IPS-20b (cell line): ENCODE measurements around the gene RNF144A.

Experiments used
- H3K27ac ChIP-seq: one replicate; pipeline ENCODE4 v1.5.1; 2013; ENCODE audit warnings: low read length
- H3K27me3 ChIP-seq: 2 replicates; pipeline ENCODE4 v1.6.1; 2013; ENCODE audit warnings: mild to moderate bottlenecking, low read length, inconsistent platforms; ENCODE audit not compliant: insufficient read depth
- H3K36me3 ChIP-seq: 2 replicates; pipeline ENCODE4 v1.6.1; 2013; ENCODE audit warnings: low read depth, mild to moderate bottlenecking, inconsistent platforms, low read length, moderate library complexity; ENCODE audit not compliant: insufficient read depth
- H3K4me1 ChIP-seq: 2 replicates; pipeline ENCODE4 v1.6.1; 2013; ENCODE audit warnings: mild to moderate bottlenecking, control low read depth, inconsistent platforms, low read length, moderate library complexity; ENCODE audit not compliant: insufficient read depth
- H3K4me3 ChIP-seq: 2 replicates; pipeline ENCODE4 v1.5.1; 2013; ENCODE audit warnings: mild to moderate bottlenecking, low read length, inconsistent platforms
- H3K9ac ChIP-seq: 2 replicates; pipeline ENCODE4 v1.6.1; 2013; ENCODE audit warnings: low read depth, mild to moderate bottlenecking, inconsistent platforms, low read length, moderate library complexity
- H3K9me3 ChIP-seq: 2 replicates; pipeline ENCODE4 v1.6.1; 2013; ENCODE audit warnings: mild to moderate bottlenecking, low read depth, low read length, inconsistent platforms; ENCODE audit not compliant: insufficient read depth

RNF144A gene

DNA sequence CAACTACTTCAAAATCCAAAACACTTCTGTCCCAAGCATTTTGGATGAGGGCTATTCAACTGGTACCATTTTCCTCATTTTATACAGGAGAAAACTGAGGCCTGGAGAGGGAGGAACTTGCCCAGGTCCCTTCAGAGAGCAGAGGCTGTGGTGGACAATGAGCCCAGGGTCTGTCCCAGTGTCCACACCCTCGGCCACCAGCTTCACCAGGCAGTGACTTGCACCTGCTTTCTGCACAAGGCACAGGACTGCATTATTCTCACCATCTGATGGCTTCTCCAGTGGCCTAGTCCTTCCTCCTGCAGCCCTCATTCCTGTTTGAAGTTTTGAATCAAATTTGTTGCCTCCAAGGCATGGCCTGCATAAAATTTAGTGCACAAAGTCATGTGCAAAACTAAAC, 53.3 kb downstream of the RNF144A start:
- H3K4me3 ChIP-seq, result no peak overlapping the region
- H3K36me3 ChIP-seq, result 0 out of 2 replicates have a peak, but pooled peaks cover 4% of the 10 kb centered on the region
- H3K9me3 ChIP-seq, result no peaks in the 10 kb centered on the region
- H3K9ac ChIP-seq, result no peak overlapping the region
- H3K4me1 ChIP-seq, result no peaks in the 10 kb centered on the region
- H3K27me3 ChIP-seq, result no peaks in the 10 kb centered on the region
- H3K27ac ChIP-seq, result no peak overlapping the region

DNA sequence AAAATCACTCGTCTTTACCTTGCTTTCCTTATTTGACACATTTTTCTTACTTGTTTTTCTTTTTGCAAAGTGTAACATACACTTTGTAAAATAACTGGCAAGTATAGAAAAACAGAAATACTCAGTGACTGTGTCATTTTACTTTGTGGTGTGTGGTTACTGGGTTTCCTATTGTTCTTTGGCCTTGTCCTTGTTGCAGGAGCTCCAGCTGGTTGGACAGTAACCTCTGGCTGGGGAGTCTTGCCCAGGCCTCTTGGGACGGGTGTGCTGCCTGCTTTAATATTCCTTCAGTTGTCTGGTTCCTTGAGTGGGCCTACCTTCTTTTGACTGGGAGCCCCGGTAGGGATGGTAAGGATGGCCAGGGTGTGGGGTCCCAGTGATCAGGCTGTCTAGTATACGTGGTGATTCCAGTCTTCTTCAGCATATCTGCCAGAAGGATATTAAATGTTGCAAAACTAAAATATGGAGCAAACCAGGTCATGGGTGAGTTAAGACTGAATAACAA, 53.8 kb downstream of the RNF144A start:
- no peak overlapping the region for H3K4me3 ChIP-seq

DNA sequence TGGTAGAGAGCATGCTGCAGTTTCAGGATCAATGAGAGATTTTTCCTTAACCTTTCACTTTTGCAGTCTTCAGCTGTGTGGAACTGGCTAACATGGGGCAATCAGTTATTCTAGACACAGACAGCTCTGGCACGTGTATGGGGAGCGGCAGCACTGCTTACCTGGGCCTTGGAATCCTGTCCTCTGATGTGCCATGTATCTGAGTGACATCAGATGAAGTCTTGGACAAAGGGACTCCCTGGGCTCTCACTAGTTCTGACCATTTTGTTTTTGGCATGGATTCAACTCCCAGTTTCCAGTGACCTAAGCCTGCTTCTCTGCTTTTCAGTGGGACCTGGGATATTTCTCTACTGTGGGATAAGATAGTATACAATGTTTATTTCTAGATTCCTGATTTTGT, 54.3 kb downstream of the RNF144A start:
- Histone ChIP-seq H3K9ac (no peak overlapping the region), H3K4me3 (no peak overlapping the region), H3K27me3 (no peaks in the 10 kb centered on the region), H3K4me1 (no peaks in the 10 kb centered on the region), H3K27ac (no peak overlapping the region), H3K36me3 (0 out of 2 replicates have a peak, but pooled peaks cover 4% of the 10 kb centered on the region), H3K9me3 (no peaks in the 10 kb centered on the region)

More for the DNA sequence above, 53.8 kb downstream of the RNF144A start:
- Histone ChIP-seq H3K27ac (no peak overlapping the region), H3K27me3 (no peaks in the 10 kb centered on the region), H3K4me1 (no peaks in the 10 kb centered on the region), H3K36me3 (0 out of 2 replicates have a peak, but pooled peaks cover 4% of the 10 kb centered on the region), H3K9me3 (no peaks in the 10 kb centered on the region), H3K9ac (no peak overlapping the region)

DNA sequence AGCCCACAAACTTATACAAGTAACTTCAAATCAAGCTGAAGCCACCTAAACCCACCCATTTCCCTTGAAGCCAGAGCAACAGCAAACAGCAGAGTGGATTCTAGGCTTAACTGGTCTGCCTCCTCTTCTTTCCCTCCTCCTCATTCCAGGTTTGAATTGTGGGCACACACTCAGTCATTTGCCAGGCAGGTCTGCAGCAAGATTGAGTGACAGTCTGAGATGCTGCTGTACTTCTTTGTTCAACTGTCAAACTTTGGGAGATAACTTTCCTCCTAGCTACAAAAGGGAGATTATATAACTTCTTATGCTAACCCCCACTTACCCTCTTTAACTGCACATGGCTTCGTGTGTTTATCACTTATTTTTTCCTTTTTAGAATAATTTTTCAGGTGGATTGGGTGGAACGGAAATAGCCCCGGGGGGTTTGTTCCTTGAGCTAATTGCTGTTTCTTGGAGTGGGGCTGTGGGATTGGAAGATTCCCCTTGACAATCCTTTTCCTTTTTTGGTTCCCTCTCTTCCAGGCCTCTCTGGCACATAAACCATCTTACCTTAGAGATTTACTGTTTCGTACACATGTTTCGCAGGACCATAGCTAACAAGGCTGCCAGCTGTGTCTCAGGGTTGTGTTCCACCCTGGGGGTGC, 55.0 kb downstream of the RNF144A start:
- H3K9me3 ChIP-seq, result no peaks in the 10 kb centered on the region
- H3K4me1 ChIP-seq, result no peaks in the 10 kb centered on the region
- H3K9ac ChIP-seq, result no peak overlapping the region
- no peak overlapping the region for H3K27ac ChIP-seq
- no peak overlapping the region for H3K4me3 ChIP-seq
- 0 out of 2 replicates have a peak, but pooled peaks cover 4% of the 10 kb centered on the region for H3K36me3 ChIP-seq
- H3K27me3 ChIP-seq, result no peaks in the 10 kb centered on the region

DNA sequence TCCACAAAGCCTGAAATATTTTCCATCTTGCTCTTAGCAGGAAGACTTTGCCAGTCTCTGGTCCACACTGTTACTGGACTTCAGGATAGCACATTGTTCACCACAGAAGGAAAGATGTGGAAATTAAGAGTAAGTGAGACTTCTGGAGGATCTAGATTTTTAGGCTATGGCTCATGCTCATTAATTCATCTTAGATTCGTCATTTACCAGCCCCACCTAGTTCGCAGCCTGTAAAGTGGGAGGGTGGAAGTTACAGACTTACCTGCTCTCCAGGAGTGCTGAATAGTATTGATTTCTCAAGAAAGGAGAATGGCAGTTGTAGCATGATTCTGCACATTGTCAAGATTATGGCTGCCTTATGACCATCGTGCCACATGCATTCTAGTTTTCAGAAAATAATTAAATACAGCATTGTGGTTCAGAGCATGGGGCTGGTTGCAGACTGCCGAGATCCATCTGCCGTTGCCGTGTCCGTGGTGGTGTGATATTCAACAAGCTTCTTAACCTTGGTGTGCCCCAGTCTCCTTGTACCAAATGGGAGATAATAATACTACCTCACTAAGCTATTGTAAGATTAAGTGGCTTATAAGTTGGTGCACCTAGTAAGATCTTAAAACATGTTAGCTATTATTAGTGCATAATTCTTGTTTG, 56.8 kb downstream of the RNF144A start:
- no peaks in the 10 kb centered on the region for H3K27me3 ChIP-seq
- H3K9me3 ChIP-seq, result peaks cover 4% of the 10 kb centered on the region; the same call in 1 of the 2 replicates
- no peak overlapping the region for H3K4me3 ChIP-seq
- no peak overlapping the region for H3K27ac ChIP-seq
- H3K4me1 ChIP-seq, result no peaks in the 10 kb centered on the region
- 0 out of 2 replicates have a peak, but pooled peaks cover 4% of the 10 kb centered on the region for H3K36me3 ChIP-seq
- H3K9ac ChIP-seq, result no peak overlapping the region

DNA sequence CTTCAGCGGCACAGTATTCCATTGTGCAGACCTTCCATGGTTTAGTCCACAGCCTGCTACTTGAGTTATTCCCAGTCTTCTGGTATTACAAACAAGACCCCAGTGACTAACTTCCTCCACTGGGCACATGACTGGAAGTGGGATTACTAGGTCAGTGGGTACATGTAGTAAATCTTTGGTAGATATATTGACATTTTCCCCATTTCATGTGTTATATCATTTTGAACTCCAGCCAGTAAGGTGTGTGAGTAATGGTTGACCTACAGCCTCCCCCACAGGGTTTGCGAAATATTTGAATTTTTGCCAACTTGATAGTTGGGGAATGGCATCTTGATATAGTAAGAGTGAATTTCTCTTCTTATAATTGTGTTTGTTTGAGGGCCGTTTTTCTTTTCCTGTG, 58.8 kb downstream of the RNF144A start:
- Histone ChIP-seq H3K36me3 (no peaks in the 10 kb centered on the region), H3K4me3 (no peak overlapping the region), H3K27ac (no peak overlapping the region), H3K9me3 (peaks cover 11% of the 10 kb centered on the region), H3K4me1 (no peaks in the 10 kb centered on the region), H3K9ac (no peak overlapping the region), H3K27me3 (no peaks in the 10 kb centered on the region)

DNA sequence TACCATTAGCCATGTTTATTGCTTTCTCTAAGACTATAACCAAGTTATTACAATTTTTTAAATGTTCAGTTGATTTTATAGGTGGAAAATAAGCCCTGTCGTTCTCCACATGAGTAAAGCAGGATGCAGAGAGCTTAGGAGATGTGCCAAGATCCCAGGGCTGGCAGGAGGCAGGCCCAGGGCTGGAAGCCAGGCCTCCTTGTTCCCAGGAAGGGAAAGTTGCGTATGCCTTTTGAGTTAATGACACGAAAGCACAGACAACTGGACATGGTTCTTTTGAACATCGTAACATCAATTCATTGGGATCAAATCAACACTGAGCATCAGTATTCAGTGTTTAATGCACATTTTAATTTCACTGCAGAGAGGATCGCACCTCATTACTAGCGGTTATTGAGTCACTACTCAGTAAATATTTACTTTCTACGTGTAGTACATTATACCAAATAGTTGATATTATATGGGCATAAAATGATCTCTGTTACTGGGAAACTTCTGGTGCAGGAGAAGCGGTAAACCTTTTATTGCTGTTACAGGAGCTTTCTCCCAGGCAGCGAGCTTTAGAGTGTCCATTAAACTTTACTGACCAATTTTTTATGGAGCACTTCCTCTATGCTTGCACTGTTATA, 60.0 kb downstream of the RNF144A start:
- no peak overlapping the region for H3K9ac ChIP-seq
- no peaks in the 10 kb centered on the region for H3K36me3 ChIP-seq
- no peaks in the 10 kb centered on the region for H3K27me3 ChIP-seq
- H3K27ac ChIP-seq, result no peak overlapping the region
- H3K4me3 ChIP-seq, result no peak overlapping the region
- H3K4me1 ChIP-seq, result no peaks in the 10 kb centered on the region
- peaks cover 11% of the 10 kb centered on the region for H3K9me3 ChIP-seq

DNA sequence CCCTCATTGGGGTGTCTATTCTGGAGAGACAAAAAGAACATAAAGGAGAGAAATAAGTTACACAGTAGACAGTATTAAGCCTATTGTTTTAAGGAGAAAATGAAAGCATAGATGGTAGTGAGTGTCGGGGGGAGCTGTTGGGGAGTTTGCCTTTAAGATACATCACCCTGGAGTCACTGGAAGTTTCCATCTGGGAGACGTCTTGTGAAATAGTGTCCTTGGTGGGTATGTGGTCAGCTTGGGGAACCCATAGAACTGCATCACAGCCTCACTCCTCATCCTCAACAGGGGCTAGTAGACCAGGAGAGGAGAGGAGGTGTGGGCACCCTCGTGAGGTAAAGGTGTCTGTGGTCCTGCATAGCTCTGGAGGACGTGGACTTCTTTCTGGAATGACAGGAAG, 60.6 kb downstream of the RNF144A start:
- Histone ChIP-seq H3K27ac (no peak overlapping the region), H3K4me1 (no peaks in the 10 kb centered on the region; the same call in 1 of the 2 replicates), H3K36me3 (no peaks in the 10 kb centered on the region)

DNA sequence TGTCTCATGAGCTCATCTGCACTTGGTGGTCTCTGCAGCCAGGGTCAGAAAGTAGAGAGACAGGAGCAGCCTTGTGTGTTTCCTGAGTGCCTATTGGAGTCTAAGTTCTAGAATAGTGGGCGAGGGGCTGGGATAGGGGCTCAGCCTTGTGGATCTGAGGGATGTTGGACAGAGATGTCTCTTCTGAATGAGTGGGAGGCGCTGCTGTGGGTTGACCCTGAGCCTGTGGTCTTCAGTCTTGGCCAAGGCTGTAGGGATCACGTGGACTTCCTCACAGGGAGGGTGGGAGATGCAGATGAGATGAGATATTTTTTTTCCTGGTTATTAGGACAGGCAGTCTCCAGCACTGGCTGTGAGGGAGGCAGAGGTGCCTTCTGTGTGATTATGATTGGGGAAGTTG, 61.8 kb downstream of the RNF144A start:
- H3K36me3 ChIP-seq, result no peaks in the 10 kb centered on the region
- no peak overlapping the region for H3K4me3 ChIP-seq
- H3K9me3 ChIP-seq, result peaks cover 11% of the 10 kb centered on the region
- no peak overlapping the region for H3K9ac ChIP-seq
- no peaks in the 10 kb centered on the region; the same call in 1 of the 2 replicates for H3K4me1 ChIP-seq
- no peak overlapping the region for H3K27ac ChIP-seq
- no peaks in the 10 kb centered on the region for H3K27me3 ChIP-seq

More for the DNA sequence above, 60.6 kb downstream of the RNF144A start:
- Histone ChIP-seq H3K4me3 (no peak overlapping the region), H3K27me3 (no peaks in the 10 kb centered on the region), H3K9me3 (peaks cover 11% of the 10 kb centered on the region), H3K9ac (no peak overlapping the region)

DNA sequence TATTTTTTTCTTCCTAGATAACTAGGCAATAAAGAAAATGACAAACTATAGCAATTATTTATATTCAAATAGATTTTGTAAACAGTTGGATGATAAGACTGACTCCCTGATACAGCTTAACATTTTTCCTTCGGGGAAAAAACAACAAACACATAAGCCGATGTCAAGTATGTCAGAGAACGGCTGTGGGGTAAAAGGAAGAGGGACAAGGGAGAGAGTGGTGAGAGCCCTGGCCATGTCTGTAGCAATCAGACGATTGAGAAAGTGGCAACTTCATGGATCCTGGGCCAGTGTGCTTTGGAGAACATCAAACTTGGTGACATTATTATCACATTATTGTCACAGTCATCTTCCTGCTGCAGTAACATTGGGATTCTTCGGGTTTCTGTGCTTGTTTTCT, 65.2 kb downstream of the RNF144A start:
- H3K9me3 ChIP-seq, result peaks cover 11% of the 10 kb centered on the region
- peaks cover 5% of the 10 kb centered on the region; the same call in 1 of the 2 replicates for H3K4me1 ChIP-seq
- no peak overlapping the region for H3K9ac ChIP-seq
- no peaks in the 10 kb centered on the region for H3K27me3 ChIP-seq
- no peak overlapping the region for H3K4me3 ChIP-seq
- no peak overlapping the region for H3K27ac ChIP-seq
- H3K36me3 ChIP-seq, result no peaks in the 10 kb centered on the region

DNA sequence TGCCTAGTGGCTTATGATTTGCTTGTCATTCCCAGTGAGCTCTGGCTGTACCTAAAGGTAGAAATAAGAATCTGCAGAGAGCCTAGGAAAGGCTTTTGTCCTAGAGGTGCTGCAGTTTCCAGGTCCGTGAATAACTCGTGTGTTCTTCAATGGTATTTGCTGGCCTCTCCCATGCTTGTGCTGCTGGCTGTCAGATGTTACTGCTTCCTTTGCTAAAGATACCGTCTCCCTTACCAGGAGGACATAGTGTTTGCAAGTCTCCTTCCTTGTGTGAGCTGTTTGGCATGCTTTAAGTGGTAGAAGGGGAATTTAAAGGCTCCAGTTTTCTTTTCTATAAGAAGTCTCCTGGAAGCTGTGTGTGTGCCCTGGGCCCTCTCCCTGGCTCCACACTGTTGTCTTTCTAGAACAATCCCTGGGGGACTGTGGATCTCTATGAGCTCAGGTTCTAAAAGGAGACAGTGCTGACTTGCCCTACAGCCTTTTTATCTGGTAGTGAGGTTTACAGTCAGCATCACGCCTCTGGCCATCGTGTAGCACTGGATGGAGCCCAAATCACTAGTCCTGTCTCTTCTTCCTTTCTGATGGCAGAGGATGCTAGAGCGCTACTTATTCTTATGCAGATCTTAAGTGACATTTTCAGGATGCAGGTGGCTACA, 65.8 kb downstream of the RNF144A start:
- H3K27me3 ChIP-seq, result no peaks in the 10 kb centered on the region
- H3K36me3 ChIP-seq, result no peaks in the 10 kb centered on the region
- H3K9ac ChIP-seq, result no peak overlapping the region
- H3K27ac ChIP-seq, result no peak overlapping the region
- peaks cover 11% of the 10 kb centered on the region for H3K9me3 ChIP-seq
- peaks cover 5% of the 10 kb centered on the region; the same call in 1 of the 2 replicates for H3K4me1 ChIP-seq
- H3K4me3 ChIP-seq, result no peak overlapping the region
